HepG2 (cell line): Measurements from ENCODE around the gene MINDY2. TPM values are rescaled to one million over a fixed set of nuclear protein-coding genes. Genes with fewer than 3 reads are reported as not detected.

Source experiments
- ATAC-seq: fragments of 200-7000 bp; cut with Tn5 transposase; 3 replicates; pipeline ENCODE4 v1.9.1; 2020; ENCODE audit warnings: mild to moderate bottlenecking, moderate library complexity
- BruUV-seq: library from RNA; stranded (reverse); fragments of 400-500 nt; replicated peaks from 2 replicates; lab custom pipeline; 2021; lab: Mats Ljungman, UMichigan
- CTCF ChIA-PET: fragments of 300-600 bp; formaldehyde crosslinking; extraction: SDS; loops from one replicate; lab custom pipeline; 2021; ENCODE audit warnings: low total read pairs, inconsistent platforms, low intra/inter-chr PET ratio; lab: Yijun Ruan, JAX
- POLR2A ChIA-PET: fragments of 350-600 bp; sonication (Branson Sonifier 250); formaldehyde crosslinking; loops from one replicate; lab custom pipeline; 2020; ENCODE audit warnings: antibody characterized with exemption, inconsistent platforms; lab: Yijun Ruan, JAX
- DNase-seq: peaks from one replicate; pipeline ENCODE4 v3.0.0-alpha.2; 2015; ENCODE audit warnings: low spot score
- FAIRE-seq: peaks from 3 replicates; lab custom pipeline; 2011; peaks lifted over from hg19 to GRCh38; lab: Jason Lieb, UNC
- H2AFZ ChIP-seq: one replicate; pipeline ENCODE4 v1.6.1; 2011; ENCODE audit warnings: low read length, inconsistent platforms
- H3K27ac ChIP-seq: fragments of 300-600 bp; 3 replicates; pipeline ENCODE4 v1.8.0; 2011; ENCODE audit warnings: mixed run types, mild to moderate bottlenecking, mixed read lengths, low read length, inconsistent platforms; ENCODE audit not compliant: insufficient read depth; ENCODE audit errors: extremely low read length
- H3K27me3 ChIP-seq, 2 experiments: fragments of 200-600 bp in 1 of 2; 2 replicates in 1 of 2; 3 replicates in 1 of 2; pipeline versions ENCODE4 v1.6.0 to v1.8.0; 2011; ENCODE audit warnings: low read length in 2 of 2, mild to moderate bottlenecking in 2 of 2, moderate library complexity in 2 of 2, inconsistent platforms in 1 of 2; ENCODE audit not compliant: insufficient read depth in 2 of 2, control insufficient read depth in 1 of 2
- H3K36me3 ChIP-seq, 2 experiments: fragments of 200-600 bp in 1 of 2; replicated peaks in 1 of 2; 2 replicates in 1 of 2; 3 replicates in 1 of 2; pipeline versions ENCODE4 v1.5.1 to v1.8.0; 2011; ENCODE audit warnings: low read length in 2 of 2, inconsistent platforms in 1 of 2; ENCODE audit not compliant: insufficient read depth in 2 of 2, control insufficient read depth in 1 of 2
- H3K4me1 ChIP-seq: 2 replicates; pipeline ENCODE4 v1.5.1; 2012; ENCODE audit warnings: low read length, inconsistent platforms; ENCODE audit not compliant: insufficient read depth
- H3K4me2 ChIP-seq: 2 replicates; pipeline ENCODE4 v1.6.0; 2011; ENCODE audit warnings: low read depth, low read length, inconsistent platforms
- H3K4me3 ChIP-seq, 3 experiments: fragments of 200-600 bp in 1 of 3; sonication (generic), shearing (Covaris generic) in 1 of 3; replicated peaks in 1 of 3; 2 replicates each; pipeline ENCODE4 v1.5.1; 2011 to 2016; ENCODE audit warnings: low read length in 3 of 3, inconsistent platforms in 2 of 3, low read depth in 2 of 3, mild to moderate bottlenecking in 2 of 3, control low read depth in 1 of 3, mixed read lengths in 1 of 3; ENCODE audit not compliant: insufficient read depth in 1 of 3
- H3K79me2 ChIP-seq: one replicate; pipeline ENCODE4 v1.6.1; 2011; ENCODE audit warnings: low read length, inconsistent platforms; ENCODE audit not compliant: insufficient read depth
- H3K9ac ChIP-seq: 2 replicates; pipeline ENCODE4 v1.6.0; 2011; ENCODE audit warnings: mild to moderate bottlenecking, low read depth, low read length, inconsistent platforms; ENCODE audit not compliant: insufficient read depth
- H3K9me3 ChIP-seq: 2 replicates; pipeline ENCODE4 v1.5.1; 2012; ENCODE audit warnings: mild to moderate bottlenecking, low read length
- H4K20me1 ChIP-seq: 2 replicates; pipeline ENCODE4 v1.6.0; 2011; ENCODE audit warnings: inconsistent platforms, mild to moderate bottlenecking, low read length, moderate library complexity; ENCODE audit not compliant: insufficient read depth
- ATAD3A ChIP-seq: sonication (generic); formaldehyde crosslinking; IDR thresholded peaks from 2 replicates; pipeline ENCODE4 v1.4.0; 2020; ENCODE audit warnings: missing genetic modification reagents
- ATF1 ChIP-seq: IDR thresholded peaks from 2 replicates; pipeline ENCODE4 v1.6.1; 2016; ENCODE audit warnings: mild to moderate bottlenecking, control low read depth
- ATF7 ChIP-seq, 2 experiments: fragments of 450-650 bp in 1 of 2; sonication (generic) in 1 of 2; formaldehyde crosslinking in 1 of 2; IDR thresholded peaks; 2 replicates each; pipeline versions ENCODE4 v1.4.0 to v1.6.1; 2016 to 2020; ENCODE audit warnings: antibody characterized with exemption in 1 of 2, mild to moderate bottlenecking in 1 of 2, missing genetic modification reagents in 1 of 2
- ERF ChIP-seq: IDR thresholded peaks from 2 replicates; pipeline ENCODE4 v1.6.1; 2018; ENCODE audit warnings: missing biosample characterization, missing genetic modification reagents
- FOXA1 ChIP-seq, 2 experiments: fragments of 450-650 bp in 1 of 2; sonication (generic) in 1 of 2; formaldehyde crosslinking in 1 of 2; IDR thresholded peaks; 2 replicates each; pipeline versions ENCODE4 v1.4.0 to v1.6.1; 2016 to 2020; ENCODE audit warnings: missing genetic modification reagents in 1 of 2
- GABPB1 ChIP-seq: IDR thresholded peaks from 2 replicates; pipeline ENCODE4 v1.6.1; 2016; ENCODE audit warnings: mild to moderate bottlenecking, missing genetic modification reagents, moderate library complexity, missing compliant biosample characterization
- HOXA5 ChIP-seq: sonication (generic); formaldehyde crosslinking; IDR thresholded peaks from 2 replicates; pipeline ENCODE4 v1.4.0; 2020; ENCODE audit warnings: missing genetic modification reagents
- MEF2D ChIP-seq: sonication (generic); formaldehyde crosslinking; IDR thresholded peaks from 2 replicates; pipeline ENCODE4 v1.5.1; 2020; ENCODE audit warnings: mild to moderate bottlenecking, missing genetic modification reagents
- TAF1 ChIP-seq: sonication (generic); formaldehyde crosslinking; IDR thresholded peaks from 2 replicates; pipeline ENCODE4 v1.4.0; 2020; ENCODE audit warnings: missing genetic modification reagents
- TEAD3 ChIP-seq: optimal IDR thresholded peaks from 2 replicates; pipeline ENCODE3; 2016; ENCODE audit warnings: borderline replicate concordance
- ZC3H4 ChIP-seq: sonication (generic); formaldehyde crosslinking; IDR thresholded peaks from 2 replicates; pipeline ENCODE4 v1.4.0; 2020; ENCODE audit warnings: missing genetic modification reagents, borderline replicate concordance
- ZNF337 ChIP-seq: sonication (generic); formaldehyde crosslinking; IDR thresholded peaks from 2 replicates; pipeline ENCODE4 v1.5.1; 2020; ENCODE audit warnings: missing genetic modification reagents, low read depth, mild to moderate bottlenecking, borderline replicate concordance
- ZNF670 ChIP-seq: sonication (generic); formaldehyde crosslinking; IDR thresholded peaks from 2 replicates; pipeline ENCODE4 v1.8.0; 2022; ENCODE audit warnings: mild to moderate bottlenecking, missing genetic modification reagents, borderline replicate concordance
- ZNF784 ChIP-seq: sonication (generic); formaldehyde crosslinking; IDR thresholded peaks from 2 replicates; pipeline ENCODE4 v1.5.1; 2020; ENCODE audit warnings: missing genetic modification reagents, mild to moderate bottlenecking, borderline replicate concordance
- ZSCAN22 ChIP-seq: sonication (generic); formaldehyde crosslinking; IDR thresholded peaks from 2 replicates; pipeline ENCODE4 v1.4.0; 2020; ENCODE audit warnings: mild to moderate bottlenecking, missing genetic modification reagents
- WGBS: methylation state at CpG from one replicate; pipeline ENCODE4 v1.1.6; 2017; ENCODE audit warnings: low lambda C conversion rate; 5-methylcytosine and 5-hydroxymethylcytosine counted together
- in situ Hi-C: cut with HindIII; loops from 2 replicates; pipeline ENCODE4 v1.10.0; 2017; ENCODE audit warnings: low pct_unique_long_range_greater_than_20kb; ENCODE audit not compliant: extremely low pct_ligation_motif_present
- intact Hi-C: fragments of 100-400 bp; cut with micrococcal nuclease; formaldehyde crosslinking; loops from one replicate; pipeline ENCODE4 v1.10.0; 2022; ENCODE audit not compliant: unreplicated experiment
- polyA plus RNA-seq, 8 experiments: library from polyadenylated mRNA; depleted of rRNA in 3 of 8; stranded (reverse) in 7 of 8; unstranded in 1 of 8; fragments of >200 nt; fragmentation: Illumina TruSeq in 4 of 8; extraction: Trizol in 4 of 8; gene quantifications; 2 replicates each; pipeline versions ENCODE4 v1.2.1 to v1.2.3, GENCODE V29; 2011 to 2016; ENCODE audit warnings: low read depth in 4 of 8, missing spikeins in 1 of 8, mixed read lengths in 1 of 8; ENCODE audit not compliant: insufficient read depth in 1 of 8
- total RNA-seq, 5 experiments: library from RNA; depleted of rRNA; stranded (reverse); fragments of >200 nt; fragmentation: Illumina TruSeq; extraction: Trizol; gene quantifications; 2 replicates each; pipeline ENCODE4 v1.2.3, GENCODE V29; 2016; ENCODE audit warnings: low read depth in 1 of 5
- TF ChIP-seq, protein P1 (sequence below): IDR thresholded peaks from 2 replicates; pipeline ENCODE4 v1.6.1; 2018; ENCODE audit warnings: missing genetic modification reagents, mild to moderate bottlenecking, missing compliant biosample characterization

Gene MINDY2
- total and polyA plus RNA-seq, 2 of the 13 experiments (the other 11 are each of a cell fraction or from before 2014, with no cell fraction given), result 7.2 to 12.6 TPM

GRCh38 chr15:58752716-58753115 is 18.4 kb upstream of the MINDY2 start:
- peaks cover 18% of the 10 kb centered on the region for H3K79me2 ChIP-seq
- intact Hi-C loops (no loop called here), in situ Hi-C loops (loop anchor here (10.0 kb wide), 1 partner anchor 528 kb away; no protein-coding TSS in a partner anchor)
- no peak for ATAC-seq
- CTCF ChIA-PET, result no interaction called here
- H3K4me2 ChIP-seq, result no peak overlapping the region
- no peak overlapping the region for H3K4me3 ChIP-seq
- no peak overlapping the region for H2AFZ ChIP-seq
- POLR2A ChIA-PET, result no interaction called here
- peaks cover 20% of the 10 kb centered on the region; the same call in 1 of the 2 replicates for H3K4me1 ChIP-seq
- no peaks in the 10 kb centered on the region; a peak in 1 of 5 replicates for H3K27me3 ChIP-seq
- no peak overlapping the region for H3K27ac ChIP-seq
- no TSS peak for BruUV-seq
- DNase-seq, result no peak
- H3K36me3 ChIP-seq, result no peaks in the 10 kb centered on the region
- WGBS, result 29% methylated on average over 3 of the region's 3 CpGs
- FAIRE-seq, result no peak
- no peak for TF ChIP-seq ATF1 (CRISPR knock-in tag)
- no peak for TF ChIP-seq ZNF784 (CRISPR knock-in tag)
- TF ChIP-seq FOXA1 (IDR thresholded peaks at IDR 0.05), result no peak
- no peak for TF ChIP-seq FOXA1 (CRISPR knock-in tag; IDR thresholded peaks at IDR 0.05)
- no peak for TF ChIP-seq GABPB1 (CRISPR knock-in tag)
- no peak for TF ChIP-seq ERF (CRISPR knock-in tag)
- TF ChIP-seq ZSCAN22, result no peak
- no peak for TF ChIP-seq TEAD3
- H3K9me3 ChIP-seq, result no peaks in the 10 kb centered on the region
- H4K20me1 ChIP-seq, result peaks cover 9% of the 10 kb centered on the region
- H3K9ac ChIP-seq, result no peak overlapping the region

GRCh38 chr15:58755350-58755749 is 15.8 kb upstream of the MINDY2 start:
- H3K9me3 ChIP-seq, result no peaks in the 10 kb centered on the region
- no peak overlapping the region for H3K4me3 ChIP-seq
- no peaks in the 10 kb centered on the region for H4K20me1 ChIP-seq
- H3K27ac ChIP-seq, result no peak overlapping the region
- in situ Hi-C loops, result loop anchor here (10.0 kb wide), 1 partner anchor 531 kb away; no protein-coding TSS in a partner anchor
- no peak overlapping the region for H3K4me2 ChIP-seq
- no peaks in the 10 kb centered on the region; a peak in 1 of 5 replicates for H3K27me3 ChIP-seq
- no peak for FAIRE-seq
- no peak for ATAC-seq
- H3K36me3 ChIP-seq, result no peaks in the 10 kb centered on the region
- intact Hi-C loops, result loop anchor here (5.0 kb wide), 1 partner anchor 528 kb away; no protein-coding TSS in a partner anchor
- ChIA-PET POLR2A (no interaction called here), CTCF (no interaction called here)
- H3K9ac ChIP-seq, result no peak overlapping the region
- H3K79me2 ChIP-seq, result no peaks in the 10 kb centered on the region
- DNase-seq, result no peak
- no TSS peak for BruUV-seq
- 86% methylated on average over 3 of the region's 3 CpGs for WGBS
- H2AFZ ChIP-seq, result no peak overlapping the region
- H3K4me1 ChIP-seq, result peaks cover 20% of the 10 kb centered on the region; the same call in 1 of the 2 replicates
- no peak for TF ChIP-seq HOXA5
- no peak for TF ChIP-seq ATAD3A (CRISPR knock-in tag)
- TF ChIP-seq TAF1 (CRISPR knock-in tag), result no peak
- no peak for TF ChIP-seq ZNF337
- TF ChIP-seq MEF2D (CRISPR knock-in tag), result no peak
- TF ChIP-seq, protein P1, sequence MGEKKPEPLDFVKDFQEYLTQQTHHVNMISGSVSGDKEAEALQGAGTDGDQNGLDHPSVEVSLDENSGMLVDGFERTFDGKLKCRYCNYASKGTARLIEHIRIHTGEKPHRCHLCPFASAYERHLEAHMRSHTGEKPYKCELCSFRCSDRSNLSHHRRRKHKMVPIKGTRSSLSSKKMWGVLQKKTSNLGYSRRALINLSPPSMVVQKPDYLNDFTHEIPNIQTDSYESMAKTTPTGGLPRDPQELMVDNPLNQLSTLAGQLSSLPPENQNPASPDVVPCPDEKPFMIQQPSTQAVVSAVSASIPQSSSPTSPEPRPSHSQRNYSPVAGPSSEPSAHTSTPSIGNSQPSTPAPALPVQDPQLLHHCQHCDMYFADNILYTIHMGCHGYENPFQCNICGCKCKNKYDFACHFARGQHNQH (CRISPR knock-in tag), result no peak
- no peak for TF ChIP-seq ZC3H4 (CRISPR knock-in tag)
- no peak for TF ChIP-seq ZSCAN22
- TF ChIP-seq ZNF670 (CRISPR knock-in tag), result no peak
- TF ChIP-seq ATF7 (IDR thresholded peaks at IDR 0.05), result no peak
- TF ChIP-seq ATF7 (CRISPR knock-in tag; IDR thresholded peaks at IDR 0.05), result no peak
